Central memory CD8-positive, alpha-beta T cell (primary cell): ENCODE results near the gene GDPD5.

Experiments used
- ATAC-seq: fragments of 150-1000 bp; cut with Tn5 transposase; replicated peaks from 2 replicates; pipeline ENCODE4 v1.10.0; 2022; ENCODE audit warnings: mild to moderate bottlenecking, moderate FRiP score, moderate number of reproducible peaks; ENCODE audit not compliant: poor library complexity, severe bottlenecking; ENCODE audit errors: extremely low read depth
- DNase-seq, 2 donors: peaks; one replicate each; pipeline ENCODE4 v3.0.0; 2021; ENCODE audit warnings: low spot score in 2 of 2
- H3K27ac Mint-ChIP-seq: one replicate; pipeline ENCODE4 v1.8.0; 2022; ENCODE audit warnings: low read depth, mild to moderate bottlenecking, moderate library complexity, mixed read lengths
- H3K27me3 Mint-ChIP-seq: one replicate; pipeline ENCODE4 v1.8.0; 2022; ENCODE audit warnings: mixed read lengths
- H3K36me3 Mint-ChIP-seq: one replicate; pipeline ENCODE4 v1.8.0; 2022; ENCODE audit warnings: mild to moderate bottlenecking, moderate library complexity, mixed read lengths; ENCODE audit not compliant: insufficient read depth
- H3K4me1 Mint-ChIP-seq: one replicate; pipeline ENCODE4 v1.8.0; 2022; ENCODE audit warnings: mixed read lengths
- H3K4me3 Mint-ChIP-seq: one replicate; pipeline ENCODE4 v1.8.0; 2022; ENCODE audit warnings: mild to moderate bottlenecking, moderate library complexity, mixed read lengths
- H3K9me3 Mint-ChIP-seq: one replicate; pipeline ENCODE4 v1.8.0; 2022; ENCODE audit warnings: mixed read lengths

Gene GDPD5

DNA sequence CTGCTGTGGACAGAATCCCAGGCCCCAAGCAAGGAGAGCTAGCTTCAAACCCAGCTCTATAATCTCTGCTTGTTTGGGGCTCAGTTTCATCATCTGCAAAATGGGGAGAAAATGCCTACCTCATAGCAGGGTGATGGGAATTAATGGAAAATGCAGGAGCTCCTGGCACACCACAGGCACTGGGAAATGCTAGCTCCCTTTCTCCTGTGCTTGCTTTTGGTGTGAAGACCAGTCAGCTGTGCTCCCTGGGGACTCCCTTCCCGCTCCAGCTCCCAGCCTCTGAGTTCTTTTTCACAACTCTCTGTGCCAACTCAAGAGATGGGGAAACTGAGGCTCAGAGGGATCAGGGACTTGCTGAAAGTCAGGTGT lies 28.1 kb upstream of the GDPD5 start:
- H3K9me3 Mint-ChIP-seq, result no peaks in the 10 kb centered on the region
- no peak overlapping the region for H3K4me3 Mint-ChIP-seq
- H3K27me3 Mint-ChIP-seq, result no peaks in the 10 kb centered on the region
- no peak for ATAC-seq
- no peak for DNase-seq
- no peaks in the 10 kb centered on the region for H3K4me1 Mint-ChIP-seq
- no peak overlapping the region for H3K27ac Mint-ChIP-seq
- H3K36me3 Mint-ChIP-seq, result no peaks in the 10 kb centered on the region

DNA sequence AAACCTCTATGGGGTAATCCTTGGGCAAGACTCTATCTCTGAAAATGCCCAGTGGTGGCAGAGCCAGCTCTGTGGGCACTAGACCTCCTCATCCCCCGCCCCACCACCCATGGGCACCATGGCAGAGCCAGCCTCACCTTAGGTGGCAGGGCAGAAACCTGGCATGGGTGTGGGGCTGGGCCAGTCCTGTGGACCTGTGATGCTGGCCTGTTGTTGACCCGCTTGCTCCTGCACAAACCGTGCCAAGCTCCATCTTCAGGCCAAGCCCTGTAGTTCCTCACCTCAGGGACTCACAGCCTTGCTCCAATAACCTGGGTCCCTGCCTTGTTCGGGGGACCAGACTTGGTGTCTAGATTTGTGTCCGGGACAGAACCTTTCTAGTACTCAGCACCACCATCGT lies 27.4 kb upstream of the GDPD5 start:
- ATAC-seq (no peak), DNase-seq (no peak)

DNA sequence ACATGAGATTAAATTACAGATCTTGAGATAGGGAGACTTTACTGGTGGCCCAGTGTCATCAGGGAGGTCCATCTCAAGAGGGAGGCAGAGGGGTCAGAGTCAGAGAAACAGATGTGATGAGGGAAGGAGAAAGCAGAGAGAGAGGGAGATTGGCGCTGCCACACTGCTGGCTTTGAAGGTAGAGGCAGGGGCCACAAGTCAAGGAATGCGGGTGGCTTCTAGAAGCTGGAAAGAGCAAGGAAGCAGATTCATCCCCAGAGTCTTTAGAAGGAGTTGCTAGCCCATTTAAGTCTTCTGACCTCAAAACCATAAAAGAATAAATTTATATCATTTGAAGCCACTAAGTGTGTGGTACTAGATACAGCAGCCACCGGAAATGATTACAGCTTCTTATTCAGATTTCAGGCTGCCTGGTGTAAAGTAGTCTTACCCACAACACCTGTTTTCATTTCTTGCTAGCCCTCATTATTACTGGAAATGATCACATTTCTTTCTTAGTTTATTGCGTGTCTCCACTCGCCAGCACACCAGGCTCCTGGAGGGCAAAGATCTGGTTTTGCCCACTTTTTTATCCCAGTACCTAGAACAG lies 23.7 kb upstream of the GDPD5 start:
- no peak for ATAC-seq
- H3K36me3 Mint-ChIP-seq, result no peaks in the 10 kb centered on the region
- H3K9me3 Mint-ChIP-seq, result no peaks in the 10 kb centered on the region
- peaks cover 11% of the 10 kb centered on the region for H3K27me3 Mint-ChIP-seq
- DNase-seq, result no peak
- no peak overlapping the region for H3K27ac Mint-ChIP-seq
- H3K4me1 Mint-ChIP-seq, result no peaks in the 10 kb centered on the region
- H3K4me3 Mint-ChIP-seq, result no peak overlapping the region

More for the DNA sequence above, 27.4 kb upstream of the GDPD5 start:
- no peaks in the 10 kb centered on the region for H3K36me3 Mint-ChIP-seq
- no peak overlapping the region for H3K4me3 Mint-ChIP-seq
- no peaks in the 10 kb centered on the region for H3K27me3 Mint-ChIP-seq
- H3K9me3 Mint-ChIP-seq, result no peaks in the 10 kb centered on the region
- H3K27ac Mint-ChIP-seq, result no peak overlapping the region
- no peaks in the 10 kb centered on the region for H3K4me1 Mint-ChIP-seq

DNA sequence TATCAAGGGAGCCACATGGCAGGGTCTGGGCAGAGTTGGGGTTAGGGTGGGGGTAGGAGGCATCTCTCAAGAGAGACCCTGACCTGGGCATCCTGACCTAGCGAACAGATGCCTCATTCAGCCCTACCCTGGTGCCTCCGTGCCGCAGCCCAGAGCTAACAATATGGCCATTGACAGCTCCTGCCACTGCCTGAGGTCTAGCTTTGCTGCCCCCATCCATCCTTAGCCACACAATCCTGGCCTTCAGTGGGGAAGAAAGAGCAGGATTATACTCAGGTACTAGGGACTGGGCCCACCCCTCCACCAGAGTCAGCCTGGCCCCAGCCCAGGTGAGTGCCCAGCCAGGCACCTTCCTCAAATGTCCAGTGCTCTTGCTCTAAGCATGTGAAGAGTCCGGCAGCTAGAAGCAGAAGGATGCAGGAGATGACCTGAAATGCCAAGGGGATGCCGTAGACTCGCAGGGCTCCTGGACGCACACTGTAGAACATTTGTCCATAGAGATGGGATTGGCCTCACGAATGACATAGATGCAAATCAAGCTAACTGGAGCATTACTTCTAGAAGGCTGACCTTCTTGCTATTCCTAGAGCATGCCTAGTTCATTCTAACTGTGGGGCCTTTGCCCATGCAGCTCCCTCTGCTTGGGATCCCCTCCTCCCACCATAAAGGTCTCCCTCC lies 23.0 kb upstream of the GDPD5 start:
- ATAC-seq (no peak), DNase-seq (no peak)
- Mint-ChIP-seq H3K9me3 (no peaks in the 10 kb centered on the region), H3K27me3 (peaks cover 11% of the 10 kb centered on the region), H3K36me3 (no peaks in the 10 kb centered on the region), H3K4me1 (no peaks in the 10 kb centered on the region), H3K27ac (no peak overlapping the region), H3K4me3 (no peak overlapping the region)

DNA sequence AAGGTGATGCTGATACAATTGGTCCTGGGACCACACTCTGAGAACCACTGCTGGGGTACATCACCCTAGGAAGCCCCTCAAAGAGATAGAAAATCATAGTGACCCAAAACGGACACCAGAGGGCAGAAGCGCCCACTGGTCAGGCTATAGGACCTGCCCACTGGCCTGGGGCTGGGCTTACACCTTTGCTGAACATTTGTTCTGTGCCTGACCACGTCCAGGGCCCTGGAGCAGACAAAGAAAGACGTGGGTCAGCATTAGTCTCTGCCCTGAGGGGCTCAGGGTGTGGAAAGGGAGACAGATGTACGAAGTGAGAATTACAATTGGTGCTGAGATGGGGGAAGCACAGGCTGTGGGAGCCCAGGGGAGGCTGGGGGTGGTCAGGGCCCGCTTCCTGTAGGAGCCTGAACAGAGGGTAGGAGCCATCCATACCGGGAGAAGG lies 21.9 kb upstream of the GDPD5 start:
- Mint-ChIP-seq H3K4me3 (no peak overlapping the region), H3K36me3 (no peaks in the 10 kb centered on the region), H3K4me1 (no peaks in the 10 kb centered on the region), H3K27ac (no peak overlapping the region), H3K27me3 (peaks cover 11% of the 10 kb centered on the region), H3K9me3 (no peaks in the 10 kb centered on the region)
- DNase-seq, result no peak
- no peak for ATAC-seq

DNA sequence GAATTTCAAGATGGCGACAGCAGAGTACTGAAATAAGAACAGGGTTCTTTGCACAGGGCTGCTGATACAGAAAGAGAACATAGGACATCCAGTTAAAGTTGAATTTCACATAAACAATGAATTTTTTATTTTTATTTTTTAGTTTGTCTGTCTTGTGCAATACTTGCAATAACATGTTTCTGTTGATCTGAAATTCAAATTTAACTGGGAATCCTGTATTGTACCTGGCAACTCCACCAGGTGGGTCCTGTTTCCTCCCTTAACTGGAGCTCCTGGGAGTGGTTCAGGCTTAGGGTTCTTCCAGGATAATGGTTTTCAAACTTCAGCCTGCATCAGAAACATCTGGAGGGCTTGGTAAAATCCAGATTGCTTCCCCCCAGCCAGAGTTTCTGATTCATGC lies 21.4 kb upstream of the GDPD5 start:
- no peaks in the 10 kb centered on the region for H3K36me3 Mint-ChIP-seq
- DNase-seq (no peak), ATAC-seq (no peak)
- H3K9me3 Mint-ChIP-seq, result no peaks in the 10 kb centered on the region
- H3K4me3 Mint-ChIP-seq, result no peak overlapping the region
- peaks cover 11% of the 10 kb centered on the region for H3K27me3 Mint-ChIP-seq
- no peaks in the 10 kb centered on the region for H3K4me1 Mint-ChIP-seq
- no peak overlapping the region for H3K27ac Mint-ChIP-seq

DNA sequence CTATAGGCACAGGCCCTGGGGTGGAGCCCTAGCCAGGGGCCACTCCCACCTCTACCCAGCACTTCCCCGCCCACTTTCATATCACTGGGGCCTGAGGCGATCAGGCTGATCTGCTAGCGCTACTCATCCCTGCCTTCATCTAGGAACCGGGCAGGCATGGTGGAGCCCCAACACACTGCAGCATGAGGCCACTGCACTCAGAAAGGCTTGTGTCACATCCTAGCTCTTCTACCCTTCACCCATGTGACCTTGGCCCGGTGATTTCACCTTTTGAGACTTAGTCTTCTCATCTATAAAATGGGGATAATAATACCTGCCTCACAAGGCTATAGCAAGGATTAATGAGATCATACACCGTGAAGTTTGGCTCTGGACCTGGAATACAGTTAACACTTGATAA lies 18.1 kb upstream of the GDPD5 start:
- ATAC-seq, result no peak
- Mint-ChIP-seq H3K27ac (no peak overlapping the region), H3K4me1 (no peaks in the 10 kb centered on the region), H3K36me3 (no peaks in the 10 kb centered on the region), H3K9me3 (no peaks in the 10 kb centered on the region), H3K27me3 (peaks cover 11% of the 10 kb centered on the region), H3K4me3 (no peak overlapping the region)
- no peak for DNase-seq

DNA sequence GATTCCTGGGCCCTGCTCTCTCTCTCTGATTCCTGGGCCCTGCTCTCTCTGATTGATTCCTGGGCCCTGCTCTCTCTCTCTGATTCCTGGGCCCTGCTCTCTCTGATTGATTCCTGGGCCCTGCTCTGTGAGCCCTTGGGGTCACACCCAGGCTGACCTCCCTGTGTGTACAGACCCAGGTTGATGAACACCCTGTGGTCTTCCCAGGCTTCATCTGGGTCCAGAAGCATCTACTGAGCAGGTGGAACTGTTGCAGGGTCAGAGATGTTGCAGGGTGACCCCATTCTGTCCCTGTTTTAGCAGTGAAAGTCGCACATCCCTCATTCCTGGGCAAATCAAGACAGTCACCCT lies 16.3 kb upstream of the GDPD5 start:
- Mint-ChIP-seq H3K36me3 (no peaks in the 10 kb centered on the region), H3K4me1 (peaks cover 16% of the 10 kb centered on the region), H3K27me3 (peaks cover 10% of the 10 kb centered on the region), H3K4me3 (no peak overlapping the region), H3K9me3 (no peaks in the 10 kb centered on the region), H3K27ac (peak overlapping the region; percentile 88)
- no peak for DNase-seq
- ATAC-seq, result no peak

DNA sequence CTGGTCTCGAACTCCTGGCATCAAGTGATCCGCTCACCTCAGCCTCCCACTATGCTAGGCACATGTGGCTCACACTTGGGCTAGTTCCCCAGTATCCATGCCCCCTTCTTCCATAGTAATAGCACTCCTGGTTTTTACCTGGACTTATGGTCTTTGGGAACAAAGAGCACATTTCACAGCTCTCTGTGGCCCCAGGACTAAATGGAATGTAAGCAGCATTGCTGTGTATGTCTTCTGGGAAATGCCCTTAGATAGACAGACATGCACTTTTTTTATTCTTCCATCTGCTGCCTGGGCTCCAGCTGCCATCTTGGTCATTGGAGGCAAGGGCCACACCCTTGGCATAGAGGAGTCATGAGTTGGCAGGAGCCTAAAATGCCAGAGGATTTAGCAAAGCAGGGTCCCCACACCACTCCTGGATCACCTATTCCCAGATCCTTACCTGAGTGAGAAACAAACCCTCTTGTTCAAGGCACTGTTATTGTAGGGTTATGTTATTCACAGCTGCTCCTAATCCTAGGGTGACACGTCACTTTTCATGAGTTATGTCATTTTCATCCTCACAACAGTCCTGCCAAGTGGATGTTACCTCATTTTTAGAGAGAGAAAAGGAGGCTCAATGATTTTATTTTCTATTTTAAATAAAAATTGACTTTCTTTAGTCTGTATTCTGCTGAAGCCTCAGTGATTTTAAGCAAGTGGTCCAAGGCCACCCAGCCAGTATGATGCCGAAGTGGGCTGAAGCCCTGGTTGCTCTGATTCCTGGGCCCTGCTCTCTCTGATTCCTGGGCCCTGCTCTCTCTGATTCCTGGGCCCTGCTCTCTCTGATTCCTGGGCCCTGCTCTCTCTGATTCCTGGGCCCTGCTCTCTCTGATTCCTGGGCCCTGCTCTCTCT lies 15.7 kb upstream of the GDPD5 start:
- no peak for DNase-seq
- Mint-ChIP-seq H3K4me3 (no peak overlapping the region), H3K27me3 (peaks cover 4% of the 10 kb centered on the region), H3K4me1 (peaks cover 22% of the 10 kb centered on the region), H3K9me3 (no peaks in the 10 kb centered on the region), H3K27ac (peak overlapping the region; percentile 88), H3K36me3 (no peaks in the 10 kb centered on the region)
- ATAC-seq, result no peak

DNA sequence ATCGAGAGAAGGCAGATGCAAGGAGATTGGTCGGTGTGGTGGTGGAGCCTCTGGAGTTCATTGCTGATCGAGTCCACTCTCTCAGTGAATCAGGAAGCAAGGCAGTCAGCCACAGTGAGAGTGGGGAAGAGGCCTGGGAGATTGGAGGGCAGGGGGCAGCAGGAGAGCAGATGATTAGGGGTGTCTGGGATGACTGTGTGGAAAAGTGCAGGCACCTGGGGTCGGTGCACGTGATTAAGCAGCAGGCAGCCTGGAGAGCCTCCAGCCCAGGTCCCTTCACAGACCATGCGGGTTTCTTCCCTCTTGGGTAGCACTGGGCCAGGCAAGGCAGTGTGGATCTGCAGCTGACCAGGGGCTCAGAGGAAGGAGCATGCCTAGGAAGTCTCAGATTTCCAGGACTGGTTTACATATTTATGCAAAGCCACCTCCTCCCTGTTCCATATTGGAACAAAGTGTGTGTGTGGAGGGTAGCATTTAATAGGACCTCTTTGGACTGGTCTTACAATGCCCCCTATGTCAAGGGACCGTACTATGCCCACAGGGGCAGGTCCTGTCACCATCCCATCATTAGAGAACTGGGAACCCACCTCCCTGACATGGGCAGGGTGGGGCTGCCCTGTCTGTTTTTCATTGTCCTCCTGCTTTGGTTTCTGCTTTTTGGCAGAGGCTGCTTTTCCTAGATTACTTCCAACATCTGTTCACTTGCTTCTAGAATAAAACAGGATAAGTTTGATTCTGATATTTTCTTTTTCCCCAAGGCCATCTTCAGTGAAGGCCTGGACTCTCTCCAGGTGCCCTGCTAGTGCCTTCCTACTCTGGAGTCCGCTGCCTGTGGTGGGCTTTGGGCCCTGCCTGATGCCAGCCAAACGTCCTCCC lies 14.0 kb upstream of the GDPD5 start:
- peaks cover 30% of the 10 kb centered on the region for H3K4me1 Mint-ChIP-seq
- no peaks in the 10 kb centered on the region for H3K27me3 Mint-ChIP-seq
- no peaks in the 10 kb centered on the region for H3K9me3 Mint-ChIP-seq
- H3K36me3 Mint-ChIP-seq, result no peaks in the 10 kb centered on the region
- no peak overlapping the region for H3K27ac Mint-ChIP-seq
- ATAC-seq (no peak), DNase-seq (no peak)
- H3K4me3 Mint-ChIP-seq, result no peak overlapping the region

DNA sequence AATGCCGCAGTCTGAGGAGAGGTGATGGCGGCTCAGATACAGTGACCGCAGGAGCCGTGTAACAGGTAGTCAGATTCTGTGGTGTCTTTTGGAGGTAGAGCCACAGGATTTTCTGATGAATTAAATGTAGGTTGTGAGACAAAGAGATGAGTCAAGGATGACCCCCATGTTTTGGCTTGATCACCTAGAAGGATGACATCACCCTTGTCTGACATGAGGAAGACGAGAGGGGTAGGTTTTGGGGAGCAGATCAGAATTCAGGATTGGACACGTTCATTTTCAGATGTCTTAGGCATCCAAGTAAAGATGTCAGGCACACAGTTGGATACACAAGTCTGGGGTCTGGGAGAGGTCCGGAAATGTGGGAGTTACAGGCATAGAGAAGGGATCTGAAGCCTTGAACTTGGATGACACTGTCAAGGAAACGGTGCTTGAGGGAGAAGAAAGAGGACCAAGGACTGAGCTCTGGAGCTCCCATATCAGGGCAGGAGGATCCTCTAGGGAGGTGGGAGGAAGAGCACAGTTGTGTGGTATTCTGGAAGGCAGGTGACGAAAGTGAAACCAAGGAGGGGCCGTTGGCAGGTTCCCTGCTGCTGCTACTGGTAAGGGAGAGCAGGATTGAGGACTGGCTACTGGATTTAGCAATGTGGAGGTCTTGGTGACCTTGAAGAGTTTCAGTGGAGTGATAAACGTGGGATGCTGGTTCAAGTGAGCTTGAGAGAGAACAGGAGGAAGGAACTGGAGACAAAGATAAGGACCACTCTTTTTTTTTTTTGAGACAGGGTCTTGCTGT lies 12.6 kb upstream of the GDPD5 start:
- ATAC-seq (no peak), DNase-seq (no peak)
- Mint-ChIP-seq H3K9me3 (no peaks in the 10 kb centered on the region), H3K36me3 (no peaks in the 10 kb centered on the region), H3K4me1 (peaks cover 34% of the 10 kb centered on the region), H3K27ac (peak overlapping the region; percentile 83), H3K27me3 (no peaks in the 10 kb centered on the region), H3K4me3 (no peak overlapping the region)

DNA sequence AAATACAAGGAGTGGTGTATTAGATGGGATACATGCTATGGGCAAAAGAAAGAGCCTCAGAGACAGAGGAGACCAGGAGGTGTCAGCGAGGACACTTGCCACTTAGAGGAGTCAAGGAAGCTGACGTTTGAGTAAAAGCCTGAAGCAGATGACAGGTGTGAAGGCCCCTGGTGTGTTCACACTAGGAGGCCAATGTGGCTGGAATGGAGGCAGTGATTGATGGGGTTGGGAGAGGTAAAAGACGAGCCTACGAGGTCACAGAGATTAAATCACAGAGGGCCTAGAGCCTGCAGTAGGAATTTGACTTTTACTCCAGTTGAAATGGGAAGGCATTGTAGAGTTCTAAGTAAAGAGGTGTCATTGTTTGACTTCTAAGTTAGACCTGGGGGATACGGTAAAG lies 12.0 kb upstream of the GDPD5 start:
- Mint-ChIP-seq H3K27me3 (no peaks in the 10 kb centered on the region), H3K4me1 (peaks cover 34% of the 10 kb centered on the region), H3K9me3 (no peaks in the 10 kb centered on the region), H3K4me3 (peak overlapping the region; percentile 21), H3K36me3 (no peaks in the 10 kb centered on the region), H3K27ac (peak overlapping the region; percentile 83)
- DNase-seq (no peak), ATAC-seq (no peak)
